Progenitor cell of endocrine pancreas (in vitro differentiated cells): ENCODE measurements around the gene MPND. TPM values are rescaled to one million over a fixed set of nuclear protein-coding genes. Genes with fewer than 3 reads are reported as not detected.

ENCODE experiments used
- DNase-seq: peaks from one replicate; pipeline ENCODE4 v3.0.0; 2021; ENCODE audit warnings: low spot score; ENCODE audit not compliant: unreplicated experiment
- H3K27ac Mint-ChIP-seq: 2 replicates; pipeline ENCODE4 v1.8.0; 2021; ENCODE audit warnings: mild to moderate bottlenecking, moderate library complexity, mixed read lengths
- H3K27me3 Mint-ChIP-seq: 2 replicates; pipeline ENCODE4 v1.8.0; 2021; ENCODE audit warnings: mixed read lengths
- H3K36me3 Mint-ChIP-seq: 2 replicates; pipeline ENCODE4 v1.8.0; 2022; ENCODE audit warnings: mixed read lengths; ENCODE audit not compliant: insufficient read depth
- H3K4me1 Mint-ChIP-seq: 2 replicates; pipeline ENCODE4 v1.8.0; 2021; ENCODE audit warnings: low read depth, mixed read lengths
- H3K4me3 Mint-ChIP-seq: 2 replicates; pipeline ENCODE4 v1.8.0; 2021; ENCODE audit warnings: low read depth, mild to moderate bottlenecking, moderate library complexity, mixed read lengths
- H3K9me3 Mint-ChIP-seq: 2 replicates; pipeline ENCODE4 v1.8.0; 2021; ENCODE audit warnings: low read depth, mixed read lengths
- total RNA-seq: library from RNA; stranded (reverse); gene quantifications from 2 replicates; pipeline ENCODE4 v1.2.1, GENCODE V29; 2021
- TF ChIP-seq, protein P1 (sequence below): fragments of 200-600 bp; sonication (generic); IDR thresholded peaks from one replicate; pipeline ENCODE4 v1.5.0; 2021; ENCODE audit warnings: antibody characterized with exemption, mild to moderate bottlenecking; ENCODE audit not compliant: unreplicated experiment

MPND gene
- total RNA-seq, 1 donor from 2014 or later: 62.2 TPM

DNA sequence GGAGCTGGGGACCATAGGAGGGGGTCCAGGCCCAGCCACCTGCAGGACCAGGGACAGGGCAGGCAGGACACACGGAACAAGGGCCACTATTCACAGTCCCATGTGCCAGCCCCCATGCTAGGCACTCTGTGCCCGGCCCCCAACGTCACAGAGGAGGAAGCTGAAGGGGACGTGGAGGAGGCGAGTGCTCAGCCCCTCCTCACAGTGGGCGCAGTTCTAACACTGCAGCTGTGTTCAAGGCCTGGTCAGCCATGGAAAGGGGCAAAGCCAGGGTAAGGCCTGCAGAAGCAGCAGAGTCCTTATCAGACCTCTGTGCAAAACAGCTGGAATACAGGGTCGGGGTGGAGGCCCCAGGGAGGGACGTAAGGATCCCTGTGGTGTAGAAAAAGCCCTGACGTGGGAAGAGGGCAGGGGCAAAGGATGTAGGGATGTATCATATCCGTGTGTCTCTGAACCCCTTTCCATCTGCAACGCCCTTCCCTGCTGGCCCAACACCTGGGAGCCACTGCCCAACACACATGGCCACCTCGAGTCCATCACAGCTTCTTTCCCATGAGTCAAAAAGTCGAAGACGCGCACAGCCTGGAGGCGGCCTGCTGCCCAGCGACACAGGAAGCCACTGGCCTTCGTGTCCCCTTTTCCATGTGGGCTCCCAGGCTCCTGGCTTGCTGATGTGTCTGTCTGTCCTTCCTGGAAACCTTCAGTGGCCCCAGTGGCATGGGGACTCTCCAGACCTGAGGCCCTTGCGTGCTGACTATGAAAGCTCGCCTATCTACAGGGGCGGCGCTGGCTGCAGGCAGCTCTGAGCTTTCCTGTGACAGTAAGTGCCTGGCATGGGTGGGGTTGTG lies 29.0 kb downstream of the MPND start:
- H3K36me3 Mint-ChIP-seq: peaks cover 1% of the 10 kb centered on the region
- no peaks in the 10 kb centered on the region for H3K9me3 Mint-ChIP-seq
- TF ChIP-seq, protein P1, sequence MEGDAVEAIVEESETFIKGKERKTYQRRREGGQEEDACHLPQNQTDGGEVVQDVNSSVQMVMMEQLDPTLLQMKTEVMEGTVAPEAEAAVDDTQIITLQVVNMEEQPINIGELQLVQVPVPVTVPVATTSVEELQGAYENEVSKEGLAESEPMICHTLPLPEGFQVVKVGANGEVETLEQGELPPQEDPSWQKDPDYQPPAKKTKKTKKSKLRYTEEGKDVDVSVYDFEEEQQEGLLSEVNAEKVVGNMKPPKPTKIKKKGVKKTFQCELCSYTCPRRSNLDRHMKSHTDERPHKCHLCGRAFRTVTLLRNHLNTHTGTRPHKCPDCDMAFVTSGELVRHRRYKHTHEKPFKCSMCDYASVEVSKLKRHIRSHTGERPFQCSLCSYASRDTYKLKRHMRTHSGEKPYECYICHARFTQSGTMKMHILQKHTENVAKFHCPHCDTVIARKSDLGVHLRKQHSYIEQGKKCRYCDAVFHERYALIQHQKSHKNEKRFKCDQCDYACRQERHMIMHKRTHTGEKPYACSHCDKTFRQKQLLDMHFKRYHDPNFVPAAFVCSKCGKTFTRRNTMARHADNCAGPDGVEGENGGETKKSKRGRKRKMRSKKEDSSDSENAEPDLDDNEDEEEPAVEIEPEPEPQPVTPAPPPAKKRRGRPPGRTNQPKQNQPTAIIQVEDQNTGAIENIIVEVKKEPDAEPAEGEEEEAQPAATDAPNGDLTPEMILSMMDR: no peak
- no peak overlapping the region for H3K4me3 Mint-ChIP-seq
- peaks cover 24% of the 10 kb centered on the region for H3K4me1 Mint-ChIP-seq
- no peaks in the 10 kb centered on the region for H3K27me3 Mint-ChIP-seq
- H3K27ac Mint-ChIP-seq: peak overlapping the region; percentile 59
- DNase-seq: no peak

DNA sequence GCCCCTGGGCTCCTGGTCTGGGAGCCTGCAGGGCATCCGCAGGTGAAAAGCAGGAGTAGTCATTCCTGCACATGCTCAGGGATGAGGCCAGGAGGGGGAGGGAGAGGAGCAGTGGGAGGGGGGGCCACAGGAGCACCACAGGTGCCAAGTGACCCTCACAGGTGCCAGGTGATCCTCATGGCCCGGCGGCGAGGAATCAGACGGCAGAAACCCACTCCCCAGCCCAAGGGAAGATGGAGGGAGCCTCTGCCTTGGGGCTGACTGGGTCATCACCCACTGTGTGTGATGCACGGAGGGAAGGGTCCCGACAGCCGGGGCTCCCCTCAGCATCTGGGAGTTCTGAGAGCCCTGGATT lies 29.6 kb downstream of the MPND start:
- TF ChIP-seq, protein P1: no peak
- no peaks in the 10 kb centered on the region for H3K9me3 Mint-ChIP-seq
- peaks cover 24% of the 10 kb centered on the region for H3K4me1 Mint-ChIP-seq
- peaks cover 1% of the 10 kb centered on the region for H3K36me3 Mint-ChIP-seq
- no peak overlapping the region for H3K4me3 Mint-ChIP-seq
- no peak overlapping the region for H3K27ac Mint-ChIP-seq
- DNase-seq: no peak
- no peaks in the 10 kb centered on the region for H3K27me3 Mint-ChIP-seq

DNA sequence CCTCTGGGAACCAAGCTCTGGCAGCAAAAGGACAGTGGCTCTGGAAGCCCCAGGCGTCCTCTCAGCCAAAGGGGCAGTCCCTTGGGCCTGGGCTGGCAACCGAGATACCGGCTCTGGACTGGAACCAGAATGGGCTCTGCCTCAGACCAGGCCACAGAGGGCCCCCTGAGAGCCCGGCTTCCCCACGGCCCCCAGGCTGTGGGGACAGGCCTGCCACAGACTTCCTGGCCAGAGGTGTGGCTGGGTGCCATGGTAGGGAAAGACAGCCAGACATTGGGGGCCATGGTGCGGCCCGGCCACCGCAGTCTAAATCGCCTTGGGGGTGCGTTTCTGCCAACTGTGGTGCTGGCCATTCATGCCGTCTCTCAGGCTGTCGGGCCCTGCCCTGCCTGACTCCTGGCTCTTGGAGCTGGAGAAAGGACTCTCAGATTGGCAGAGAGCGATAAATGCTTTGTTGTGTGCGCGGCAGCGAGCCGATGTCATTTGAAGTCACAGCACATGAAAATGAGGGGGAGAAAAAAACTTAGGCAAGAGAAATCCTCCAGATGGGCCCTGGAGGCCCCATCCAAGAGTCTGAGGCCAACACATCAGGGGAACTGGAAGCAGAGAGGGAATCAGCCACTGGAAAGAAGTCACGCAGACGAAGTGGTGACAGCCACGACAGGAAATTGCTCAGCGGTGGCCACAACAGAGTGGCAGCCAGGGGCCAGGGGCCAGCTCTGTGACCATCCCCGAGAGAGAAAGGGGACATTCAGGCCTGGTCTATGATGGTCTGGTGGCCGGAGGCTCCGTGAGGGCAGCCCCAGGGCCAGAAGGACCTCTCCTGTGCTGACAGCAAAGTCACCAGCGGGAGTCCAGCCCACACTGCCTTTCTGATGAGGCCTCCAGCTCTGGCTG lies 30.5 kb downstream of the MPND start:
- TF ChIP-seq, protein P1: no peak

DNA sequence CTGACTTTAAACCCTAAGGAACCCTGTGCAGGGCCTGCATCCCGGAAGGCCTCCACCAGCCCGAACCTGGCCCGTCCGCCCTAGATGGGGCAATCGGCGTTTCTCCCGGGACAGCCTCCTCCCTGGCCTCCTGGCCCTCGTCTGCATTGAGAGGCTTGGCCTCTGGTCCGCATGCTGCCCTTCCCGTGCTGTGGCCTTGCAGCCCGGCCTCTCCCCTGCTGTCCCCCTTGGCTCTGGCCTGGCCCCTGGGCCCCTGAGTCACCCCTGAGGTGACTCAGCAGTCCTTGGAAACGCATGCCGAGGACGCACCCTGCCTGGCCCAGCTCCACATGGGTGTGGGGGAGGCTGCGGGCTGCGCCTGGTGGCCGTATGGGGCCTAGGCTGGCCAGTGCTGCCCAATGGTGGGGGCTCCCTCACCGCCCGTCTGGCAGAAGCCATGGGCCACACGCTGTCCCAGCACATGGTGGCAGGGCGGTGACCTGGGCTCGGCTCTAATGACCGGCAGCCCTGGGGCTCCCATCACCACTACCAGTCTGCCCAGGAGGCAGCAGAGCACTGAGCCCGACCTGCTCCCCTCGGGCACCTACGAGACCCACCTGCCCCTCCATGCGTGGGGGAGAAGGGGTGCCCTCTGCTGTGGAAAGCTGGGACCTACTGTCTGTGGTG lies 31.3 kb downstream of the MPND start:
- H3K4me1 Mint-ChIP-seq: peaks cover 22% of the 10 kb centered on the region
- H3K4me3 Mint-ChIP-seq: no peak overlapping the region

More for the DNA sequence above, 30.5 kb downstream of the MPND start:
- Mint-ChIP-seq H3K4me1 (peaks cover 23% of the 10 kb centered on the region), H3K27ac (peak overlapping the region; percentile 86), H3K9me3 (no peaks in the 10 kb centered on the region), H3K36me3 (peaks cover 2% of the 10 kb centered on the region), H3K27me3 (no peaks in the 10 kb centered on the region), H3K4me3 (no peak overlapping the region)
- DNase-seq: no peak

More for the DNA sequence above, 31.3 kb downstream of the MPND start:
- H3K27ac Mint-ChIP-seq: peak overlapping the region; percentile 97
- DNase-seq: no peak
- H3K27me3 Mint-ChIP-seq: no peaks in the 10 kb centered on the region
- TF ChIP-seq, protein P1: no peak
- no peaks in the 10 kb centered on the region for H3K9me3 Mint-ChIP-seq
- peaks cover 3% of the 10 kb centered on the region for H3K36me3 Mint-ChIP-seq
